Lung (tissue), 12 donors: Measurements from ENCODE around the gene FOXO1. TPM values are rescaled to one million over a fixed set of nuclear protein-coding genes. Genes with fewer than 3 reads are reported as not detected.
A peak's percentile ranks its signal among the peaks of the same experiment; 100 is the strongest.

Experiments used
- ATAC-seq: fragments of 200-7000 bp; cut with Tn5 transposase; one replicate; pipeline ENCODE4 v1.9.1; 2020; ENCODE audit warnings: moderate number of reproducible peaks; ENCODE audit not compliant: insufficient read depth, low FRiP score
- DNase-seq, 3 donors: peaks; one replicate each; pipeline ENCODE4 v3.0.0-alpha.2; 2013 to 2017
- H3K27ac ChIP-seq, 2 donors: one replicate each; pipeline ENCODE4 v1.5.1; 2013; ENCODE audit warnings: mild to moderate bottlenecking in 2 of 2, moderate library complexity in 2 of 2, control low read depth in 1 of 2, inconsistent platforms in 1 of 2, low read depth in 1 of 2, low read length in 1 of 2
- H3K27me3 ChIP-seq, 3 donors: one replicate each; pipeline ENCODE4 v1.5.1; 2013; ENCODE audit warnings: low read length in 2 of 3; ENCODE audit not compliant: control insufficient read depth in 3 of 3, insufficient read depth in 3 of 3
- H3K36me3 ChIP-seq, 4 donors: one replicate each; pipeline ENCODE4 v1.5.1; 2013; ENCODE audit warnings: low read length in 4 of 4, mild to moderate bottlenecking in 1 of 4, moderate library complexity in 1 of 4; ENCODE audit not compliant: control insufficient read depth in 4 of 4, insufficient read depth in 4 of 4
- H3K4me1 ChIP-seq, 5 donors: one replicate each; pipeline ENCODE4 v1.5.1; 2013; ENCODE audit warnings: low read length in 5 of 5, mild to moderate bottlenecking in 2 of 5, moderate library complexity in 1 of 5; ENCODE audit not compliant: control insufficient read depth in 5 of 5, insufficient read depth in 5 of 5
- H3K4me3 ChIP-seq: one replicate; pipeline ENCODE4 v1.5.1; 2013; ENCODE audit warnings: mild to moderate bottlenecking, control low read depth, moderate library complexity
- H3K9ac ChIP-seq, 2 donors: one replicate each; pipeline ENCODE4 v1.5.1; 2013; ENCODE audit warnings: low read length in 2 of 2, control low read depth in 1 of 2; ENCODE audit not compliant: insufficient read depth in 1 of 2
- H3K9me3 ChIP-seq, 4 donors: one replicate each; pipeline ENCODE4 v1.5.1; 2013; ENCODE audit warnings: low read length in 3 of 4, mild to moderate bottlenecking in 1 of 4, moderate library complexity in 1 of 4; ENCODE audit not compliant: control insufficient read depth in 4 of 4, insufficient read depth in 3 of 4
- CTCF ChIP-seq: IDR thresholded peaks from 2 replicates; pipeline ENCODE4 v1.5.1; 2012; ENCODE audit warnings: mild to moderate bottlenecking; ENCODE audit errors: control extremely low read depth, extremely low read depth
- WGBS, 2 donors: extraction: QIAGEN DNeasy Blood & Tissue Kit; methylation state at CpG; one replicate each; pipeline ENCODE4 v1.1.7; 2013; 5-methylcytosine and 5-hydroxymethylcytosine counted together
- polyA plus RNA-seq, 2 donors: library from polyadenylated mRNA; stranded (reverse); fragments of 200-250 nt; gene quantifications; one replicate each; pipeline ENCODE4 v1.2.1, GENCODE V29; 2013
- total RNA-seq, 2 donors: library from RNA; depleted of rRNA in 1 of 2; stranded (reverse); fragments of >200 nt in 1 of 2; gene quantifications; one replicate each; pipeline ENCODE4 v1.2.1, GENCODE V29; 2014 to 2021
- donor health status: control.
- donor health status: control.
- donor health status: Bipolar disorder and iron deficiency.
- donor health status: healthy.
- donor health status: DM: yes; HTN: yes; CAD: no.

FOXO1 gene
- total and polyA plus RNA-seq, 4 donors, result 4.1 to 37.1 (median 21.3) TPM

GRCh38 chr13:40515702-40516101, 150.7 kb downstream of the FOXO1 start:
- WGBS, 2 donors, result 96 to 97% methylated on average over 1 of the region's 1 CpG
- H3K27me3 ChIP-seq, result no peaks in the 10 kb centered on the region
- no peak for TF ChIP-seq CTCF
- ATAC-seq, result no peak
- H3K9ac ChIP-seq, result no peak overlapping the region
- no peaks in the 10 kb centered on the region for H3K9me3 ChIP-seq
- no peak overlapping the region for H3K27ac ChIP-seq
- peaks cover 0 to 5% (median 0%) of the 10 kb centered on the region in 5 donors for H3K4me1 ChIP-seq
- no peaks in the 10 kb centered on the region for H3K36me3 ChIP-seq
- no peak overlapping the region for H3K4me3 ChIP-seq
- peak in 1 of 3 donors; percentile 35 for DNase-seq

- H3K36me3 ChIP-seq, result no peaks in the 10 kb centered on the region
- H3K27ac ChIP-seq, result no peak overlapping the region
- 57 to 65% methylated on average over 2 of the region's 2 CpGs for WGBS, 2 donors
- H3K9me3 ChIP-seq, result no peaks in the 10 kb centered on the region
- DNase-seq (no peak), ATAC-seq (no peak)
- H3K4me3 ChIP-seq, result no peak overlapping the region
- no peak overlapping the region for H3K9ac ChIP-seq
- TF ChIP-seq CTCF, result no peak
- H3K27me3 ChIP-seq, result no peaks in the 10 kb centered on the region
- peaks cover 0 to 5% (median 0%) of the 10 kb centered on the region in 5 donors for H3K4me1 ChIP-seq
Observed at GRCh38 chr13:40514802-40515201, 151.6 kb downstream of the FOXO1 start.

- Histone ChIP-seq H3K4me3 (no peak overlapping the region), H3K36me3 (no peaks in the 10 kb centered on the region), H3K4me1 (peaks cover 0 to 2% (median 0%) of the 10 kb centered on the region in 5 donors), H3K9ac (no peak overlapping the region), H3K9me3 (no peaks in the 10 kb centered on the region), H3K27ac (no peak overlapping the region), H3K27me3 (no peaks in the 10 kb centered on the region)
- no peak for ATAC-seq
- DNase-seq, result no peak
- WGBS, 2 donors, result 94 to 95% methylated on average over 2 of the region's 2 CpGs
- TF ChIP-seq CTCF, result no peak
Observed at GRCh38 chr13:40509876-40510275, 156.6 kb downstream of the FOXO1 start.

- Histone ChIP-seq H3K27me3 (no peaks in the 10 kb centered on the region), H3K9ac (no peak overlapping the region), H3K4me1 (peaks cover 0 to 7% (median 0%) of the 10 kb centered on the region in 5 donors), H3K36me3 (no peaks in the 10 kb centered on the region), H3K27ac (no peak overlapping the region), H3K4me3 (no peak overlapping the region), H3K9me3 (no peaks in the 10 kb centered on the region)
- DNase-seq (no peak), ATAC-seq (no peak)
- no peak for TF ChIP-seq CTCF
- 80 to 88% methylated on average over 3 of the region's 3 CpGs for WGBS, 2 donors
Observed at GRCh38 chr13:40508767-40509342, 157.6 kb downstream of the FOXO1 start.
